ENCODE measurements around the gene KCNN3. TPM values are rescaled to one million over a fixed set of nuclear protein-coding genes. Genes with fewer than 3 reads are reported as not detected.
A peak's percentile ranks its signal among the peaks of the same experiment; 100 is the strongest.

KCNN3 gene
- total and polyA plus RNA-seq, 2 donors: 0.64 to 1.8 TPM

DNA sequence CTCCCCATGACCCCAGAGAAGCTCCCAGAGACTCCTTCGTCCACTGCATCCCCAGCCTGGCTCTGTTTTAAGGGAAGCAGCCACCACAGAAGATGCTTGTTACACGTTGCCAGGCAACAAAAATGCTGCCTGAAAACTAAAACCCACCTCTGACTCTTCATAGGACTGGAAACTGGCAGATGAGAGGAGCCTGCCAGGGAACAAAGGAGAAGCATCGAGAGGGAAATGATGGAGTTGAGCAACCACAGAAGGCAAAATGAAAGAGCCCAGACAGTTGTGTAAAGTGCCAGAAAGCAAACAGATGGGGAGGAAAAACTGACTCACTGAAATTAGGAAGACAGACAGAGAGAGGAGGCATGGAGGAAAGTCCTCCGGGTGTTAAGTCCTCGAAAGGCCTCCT lies 118.4 kb downstream of the KCNN3 start:
- 66% methylated on average over 5 of the region's 5 CpGs for WGBS
- peak in 1 of 9 donors; percentile 61 for DNase-seq (ENCODE audit: low read depth in 6 of 9, low spot score in 9 of 9)
- H3K27ac ChIP-seq (ENCODE audit: low read depth in 1 of 2, low read length in 1 of 2): peak overlapping the region in 1 of 2 donors; percentile 72
- no peaks in the 10 kb centered on the region for H3K36me3 ChIP-seq (ENCODE audit: control insufficient read depth in 2 of 2, insufficient read depth in 2 of 2, low read length in 1 of 2)
- H3K4me3 ChIP-seq (ENCODE audit: low read length in 2 of 2): no peak overlapping the region
- peaks cover 29 to 68% of the 10 kb centered on the region in 2 donors for H3K4me1 ChIP-seq (ENCODE audit: control insufficient read depth in 2 of 2, insufficient read depth in 2 of 2, low read length in 2 of 2)
- H3K9me3 ChIP-seq (ENCODE audit: control insufficient read depth in 2 of 2, insufficient read depth in 1 of 2, low read length in 1 of 2): peaks cover 0 to 3% of the 10 kb centered on the region in 2 donors
- H3K27me3 ChIP-seq (ENCODE audit: control insufficient read depth in 2 of 2, insufficient read depth in 1 of 2, low read length in 1 of 2): peaks cover 0 to 4% of the 10 kb centered on the region in 2 donors

DNA sequence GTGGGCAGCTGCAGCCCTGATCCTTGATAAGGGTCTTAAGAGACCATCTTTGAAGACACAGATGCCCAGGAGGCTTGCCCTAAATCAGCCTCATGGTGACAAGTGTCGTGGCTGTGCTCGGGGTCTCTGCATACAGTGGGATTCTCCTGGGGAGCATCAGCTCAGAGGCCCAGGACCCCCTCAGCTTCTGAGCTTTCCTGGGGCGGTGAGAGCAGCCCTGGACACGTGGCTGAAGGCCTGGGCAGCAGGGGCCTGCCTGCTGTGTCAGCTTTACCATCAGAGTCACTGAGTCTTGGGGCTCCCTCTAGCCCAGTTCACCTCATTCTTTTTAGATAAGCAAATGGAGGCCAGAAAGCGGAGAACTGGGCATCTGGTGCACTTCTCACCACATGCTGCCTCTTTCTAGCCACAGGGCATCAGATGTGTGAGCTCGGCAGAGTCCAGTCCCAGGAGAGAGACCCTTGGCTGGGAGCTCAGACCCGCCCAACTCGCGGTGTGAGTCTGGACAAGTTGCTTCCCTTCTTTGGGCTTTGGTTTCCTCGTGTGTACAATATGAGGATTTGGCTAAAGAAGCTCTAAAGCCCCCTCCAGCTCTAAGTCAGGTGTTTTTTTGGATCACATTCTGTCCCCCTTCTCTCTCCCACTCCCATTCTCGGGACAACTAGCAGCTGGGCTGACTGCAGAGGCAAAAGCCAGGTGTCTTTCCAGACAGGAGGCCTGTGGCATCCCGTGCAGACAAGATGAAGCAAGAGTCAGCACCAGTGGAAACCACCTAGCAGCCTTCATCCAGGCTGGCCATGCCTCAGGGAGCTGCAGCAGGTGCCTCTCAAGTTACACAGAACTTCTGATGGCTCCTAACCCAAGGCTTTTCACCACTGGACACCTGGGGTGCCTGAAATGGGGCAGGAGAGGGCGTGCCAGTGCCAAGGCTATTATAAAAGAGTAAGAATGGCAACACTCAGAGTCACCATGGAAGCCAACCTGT lies 119.1 kb downstream of the KCNN3 start:
- Histone ChIP-seq H3K4me1 (ENCODE audit: control insufficient read depth in 2 of 2, insufficient read depth in 2 of 2, low read length in 2 of 2) (peaks cover 36 to 71% of the 10 kb centered on the region in 2 donors), H3K27me3 (ENCODE audit: control insufficient read depth in 2 of 2, insufficient read depth in 1 of 2, low read length in 1 of 2) (no peaks in the 10 kb centered on the region), H3K36me3 (ENCODE audit: control insufficient read depth in 2 of 2, insufficient read depth in 2 of 2, low read length in 1 of 2) (no peaks in the 10 kb centered on the region), H3K4me3 (ENCODE audit: low read length in 2 of 2) (no peak overlapping the region), H3K9me3 (ENCODE audit: control insufficient read depth in 2 of 2, insufficient read depth in 1 of 2, low read length in 1 of 2) (peaks cover 0 to 3% of the 10 kb centered on the region in 2 donors), H3K27ac (ENCODE audit: low read depth in 1 of 2, low read length in 1 of 2) (peak overlapping the region in 1 of 2 donors; percentile 72)
- DNase-seq (ENCODE audit: low read depth in 6 of 9, low spot score in 9 of 9): no peak
- 92% methylated on average over 13 of the region's 13 CpGs for WGBS

DNA sequence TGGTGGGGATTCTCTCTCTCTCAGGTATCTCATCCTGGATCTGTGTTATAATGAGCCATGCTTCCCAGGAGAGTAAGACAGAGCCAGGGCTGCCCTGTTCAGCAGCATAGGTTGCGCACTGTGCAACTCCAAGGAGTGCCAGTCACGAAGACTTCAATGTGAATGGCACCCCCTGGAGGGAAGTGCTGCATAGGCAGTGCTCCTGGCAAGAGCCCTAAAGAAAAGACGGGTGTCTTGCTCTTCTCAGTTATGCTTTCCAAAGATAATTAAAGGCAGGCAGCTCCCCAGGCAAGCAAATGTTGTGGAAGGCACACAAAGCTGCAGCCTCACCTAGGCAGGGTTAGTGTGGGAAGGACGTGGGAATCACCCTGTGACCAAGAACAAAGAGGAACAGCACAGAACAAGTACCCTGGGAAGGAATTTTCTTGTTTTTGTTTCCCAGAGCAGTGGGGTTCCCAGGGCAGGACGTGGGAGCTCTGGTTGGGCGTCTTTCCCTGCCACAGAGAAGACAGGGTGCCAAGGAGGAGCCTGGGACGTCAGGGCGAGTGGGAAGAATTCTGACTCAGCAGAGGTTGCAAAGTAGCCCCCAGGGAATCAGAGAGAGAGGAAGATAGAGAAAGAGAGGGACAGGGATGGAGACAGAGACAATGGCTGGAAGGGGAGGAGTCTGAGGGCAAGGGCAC lies 120.9 kb downstream of the KCNN3 start:
- no peaks in the 10 kb centered on the region for H3K27me3 ChIP-seq (ENCODE audit: control insufficient read depth in 2 of 2, insufficient read depth in 1 of 2, low read length in 1 of 2)
- H3K4me1 ChIP-seq (ENCODE audit: control insufficient read depth in 2 of 2, insufficient read depth in 2 of 2, low read length in 2 of 2): peaks cover 53 to 89% of the 10 kb centered on the region in 2 donors
- WGBS: 88% methylated on average over 8 of the region's 8 CpGs
- no peaks in the 10 kb centered on the region for H3K36me3 ChIP-seq (ENCODE audit: control insufficient read depth in 2 of 2, insufficient read depth in 2 of 2, low read length in 1 of 2)
- peak overlapping the region in 1 of 2 donors; percentile 94 for H3K27ac ChIP-seq (ENCODE audit: low read depth in 1 of 2, low read length in 1 of 2)
- peaks cover 0 to 3% of the 10 kb centered on the region in 2 donors for H3K9me3 ChIP-seq (ENCODE audit: control insufficient read depth in 2 of 2, insufficient read depth in 1 of 2, low read length in 1 of 2)
- no peak overlapping the region for H3K4me3 ChIP-seq (ENCODE audit: low read length in 2 of 2)
- peak in 1 of 9 donors; percentile 58 for DNase-seq (ENCODE audit: low read depth in 6 of 9, low spot score in 9 of 9)

DNA sequence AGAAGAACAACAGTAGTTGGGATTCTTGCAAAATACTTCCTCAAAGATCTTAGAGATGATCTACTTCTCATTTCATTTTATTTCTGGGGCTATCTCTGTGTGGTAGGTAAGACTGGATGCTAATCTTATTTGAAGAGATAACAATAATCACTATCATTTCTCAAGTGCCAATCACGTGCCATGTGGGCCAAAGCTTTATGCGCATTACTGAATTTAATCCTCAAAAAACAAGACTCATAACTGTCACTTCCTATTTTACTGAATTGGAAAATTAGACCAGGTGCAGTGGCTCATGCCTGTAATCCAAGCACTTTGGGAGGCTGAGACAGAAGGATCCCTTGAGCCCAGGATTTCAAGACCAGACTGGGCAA lies 121.7 kb downstream of the KCNN3 start:
- no peak overlapping the region for H3K4me3 ChIP-seq (ENCODE audit: low read length in 2 of 2)
- no peaks in the 10 kb centered on the region for H3K27me3 ChIP-seq (ENCODE audit: control insufficient read depth in 2 of 2, insufficient read depth in 1 of 2, low read length in 1 of 2)
- H3K9me3 ChIP-seq (ENCODE audit: control insufficient read depth in 2 of 2, insufficient read depth in 1 of 2, low read length in 1 of 2): peaks cover 0 to 3% of the 10 kb centered on the region in 2 donors
- 17% methylated on average over 2 of the region's 2 CpGs for WGBS
- H3K27ac ChIP-seq (ENCODE audit: low read depth in 1 of 2, low read length in 1 of 2): peak overlapping the region; percentile 77 to 94
- H3K4me1 ChIP-seq (ENCODE audit: control insufficient read depth in 2 of 2, insufficient read depth in 2 of 2, low read length in 2 of 2): peaks cover 58 to 97% of the 10 kb centered on the region in 2 donors
- no peaks in the 10 kb centered on the region for H3K36me3 ChIP-seq (ENCODE audit: control insufficient read depth in 2 of 2, insufficient read depth in 2 of 2, low read length in 1 of 2)
- no peak for DNase-seq (ENCODE audit: low read depth in 6 of 9, low spot score in 9 of 9)

DNA sequence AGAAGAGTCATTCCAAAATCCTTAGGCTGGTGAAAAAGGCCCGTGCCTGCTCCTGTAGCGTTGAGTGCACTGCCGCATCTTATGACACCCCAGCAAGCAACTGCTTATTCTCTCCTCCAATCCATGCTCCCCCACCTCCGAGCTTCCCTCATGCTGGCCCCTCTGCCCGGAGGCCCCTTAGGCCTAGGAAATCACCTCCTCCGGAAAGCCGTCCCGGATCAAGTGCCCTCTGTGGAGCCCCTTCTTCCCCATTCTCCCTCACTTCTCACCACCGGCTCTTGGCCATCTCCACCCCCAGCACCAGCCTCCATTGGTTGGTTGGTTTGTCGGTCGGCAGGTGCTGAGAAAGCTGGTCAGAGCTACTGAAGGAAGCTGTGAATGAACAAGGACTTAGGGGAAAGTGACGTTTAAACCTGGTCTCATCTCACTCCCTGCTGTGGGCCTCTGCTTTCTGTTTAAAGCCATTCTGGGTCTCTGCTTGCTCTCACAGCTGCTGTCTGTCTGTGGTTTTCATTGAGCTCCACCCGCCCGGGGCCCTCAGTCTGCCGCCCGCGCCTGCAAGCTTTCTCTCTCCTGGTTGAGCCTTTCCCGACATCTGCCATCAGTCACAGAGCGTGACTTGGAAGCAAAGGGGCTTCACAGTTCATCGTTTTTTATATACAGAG lies 122.2 kb downstream of the KCNN3 start:
- Histone ChIP-seq H3K27me3 (ENCODE audit: control insufficient read depth in 2 of 2, insufficient read depth in 1 of 2, low read length in 1 of 2) (no peaks in the 10 kb centered on the region), H3K4me3 (ENCODE audit: low read length in 2 of 2) (peak overlapping the region; percentile 21 to 35), H3K9me3 (ENCODE audit: control insufficient read depth in 2 of 2, insufficient read depth in 1 of 2, low read length in 1 of 2) (peaks cover 0 to 3% of the 10 kb centered on the region in 2 donors), H3K36me3 (ENCODE audit: control insufficient read depth in 2 of 2, insufficient read depth in 2 of 2, low read length in 1 of 2) (no peaks in the 10 kb centered on the region), H3K27ac (ENCODE audit: low read depth in 1 of 2, low read length in 1 of 2) (peak overlapping the region; percentile 77 to 94), H3K4me1 (ENCODE audit: control insufficient read depth in 2 of 2, insufficient read depth in 2 of 2, low read length in 2 of 2) (peaks cover 58 to 99% of the 10 kb centered on the region in 2 donors)
- 8% methylated on average over 20 of the region's 20 CpGs for WGBS
- peak; percentile 54 to 92 (median 75) for DNase-seq (ENCODE audit: low read depth in 6 of 9, low spot score in 9 of 9)

DNA sequence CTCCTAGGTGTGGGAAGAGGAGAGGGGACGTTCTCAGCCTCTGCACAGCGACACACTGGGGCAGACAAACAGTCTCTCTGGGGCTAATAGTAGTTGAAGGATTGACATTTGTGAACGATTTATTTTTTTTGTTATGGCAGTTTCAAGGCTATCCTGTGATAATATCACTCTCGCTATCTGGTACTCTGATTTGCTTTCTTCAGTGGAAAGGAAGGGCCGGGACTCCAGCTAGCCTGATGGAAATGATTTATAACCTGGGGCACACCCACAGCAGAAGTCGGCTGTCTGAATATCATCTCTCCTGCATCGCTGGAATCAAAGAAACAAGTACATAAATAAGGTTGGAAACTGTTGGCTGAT lies 122.7 kb downstream of the KCNN3 start:
- WGBS: 42% methylated on average over 7 of the region's 7 CpGs
- Histone ChIP-seq H3K27ac (ENCODE audit: low read depth in 1 of 2, low read length in 1 of 2) (peak overlapping the region in 1 of 2 donors; percentile 94), H3K36me3 (ENCODE audit: control insufficient read depth in 2 of 2, insufficient read depth in 2 of 2, low read length in 1 of 2) (no peaks in the 10 kb centered on the region), H3K27me3 (ENCODE audit: control insufficient read depth in 2 of 2, insufficient read depth in 1 of 2, low read length in 1 of 2) (no peaks in the 10 kb centered on the region), H3K4me3 (ENCODE audit: low read length in 2 of 2) (peak overlapping the region; percentile 21 to 35), H3K9me3 (ENCODE audit: control insufficient read depth in 2 of 2, insufficient read depth in 1 of 2, low read length in 1 of 2) (peaks cover 0 to 3% of the 10 kb centered on the region in 2 donors), H3K4me1 (ENCODE audit: control insufficient read depth in 2 of 2, insufficient read depth in 2 of 2, low read length in 2 of 2) (peaks cover 58 to 100% of the 10 kb centered on the region in 2 donors)
- no peak for DNase-seq (ENCODE audit: low read depth in 6 of 9, low spot score in 9 of 9)

DNA sequence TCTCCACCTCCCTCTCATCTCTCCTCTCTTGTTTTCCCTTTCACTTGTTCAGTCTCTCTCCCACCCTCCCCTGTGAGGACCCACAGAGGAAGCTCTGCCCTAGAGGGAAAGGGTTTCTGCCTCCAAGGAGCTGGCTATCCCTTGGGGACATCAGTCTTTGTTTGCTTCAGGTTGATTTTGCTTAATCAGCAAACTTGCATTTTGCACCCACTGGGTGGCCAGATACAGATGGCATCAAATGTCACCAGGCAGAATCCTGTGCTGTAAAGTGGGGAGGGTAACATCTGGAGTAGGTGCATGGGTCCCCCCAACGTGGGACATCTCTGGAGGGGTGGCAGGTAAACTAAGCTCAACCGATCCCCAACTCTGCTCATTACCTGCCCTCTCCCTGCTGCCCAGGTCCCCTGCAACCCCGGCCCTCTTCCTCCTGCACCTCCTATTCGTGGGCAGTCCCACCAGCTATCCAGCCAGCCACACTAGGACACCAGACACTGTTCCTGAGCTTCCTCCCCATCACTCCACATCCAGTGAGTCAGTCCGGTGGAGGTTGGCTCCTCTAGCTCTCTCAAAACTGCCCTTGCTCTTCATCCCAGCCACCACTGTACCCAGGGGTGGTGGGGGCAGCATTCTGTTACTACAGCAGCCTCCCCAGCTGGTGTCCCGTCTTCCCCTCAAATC lies 123.3 kb downstream of the KCNN3 start:
- DNase-seq (ENCODE audit: low read depth in 6 of 9, low spot score in 9 of 9): peak in 1 of 9 donors; percentile 44

DNA sequence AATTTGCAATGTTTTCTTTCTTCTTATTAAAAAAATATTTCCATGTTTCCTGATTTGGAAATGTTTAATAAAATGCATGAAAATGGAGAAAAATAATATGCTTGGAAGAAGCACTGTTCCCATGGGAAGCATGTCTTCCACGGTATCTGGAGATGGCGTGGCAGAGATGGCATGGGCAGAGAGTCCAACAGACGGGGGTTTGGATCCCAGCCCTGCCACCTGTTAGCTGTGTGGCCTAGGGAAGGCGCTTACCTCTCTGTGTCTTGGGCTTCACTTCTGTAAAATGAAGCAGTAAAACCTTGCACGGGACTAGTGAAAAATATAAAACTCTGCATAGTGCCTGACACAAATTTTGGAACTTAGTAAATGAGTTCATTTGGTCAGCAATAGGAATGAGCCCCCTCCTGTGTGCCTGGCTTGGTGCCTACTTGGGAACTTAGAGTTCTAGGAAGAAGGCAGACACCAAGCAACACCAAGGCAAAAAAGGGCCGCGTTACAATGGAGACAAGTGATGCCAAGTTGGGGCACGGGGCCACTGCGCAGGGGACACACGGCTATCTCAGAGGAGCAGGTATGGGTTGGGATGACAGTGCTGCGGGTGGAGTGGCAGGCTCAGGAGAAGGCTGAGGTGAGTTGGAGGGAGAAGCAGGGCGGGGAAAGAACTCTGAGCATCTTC lies 124.2 kb downstream of the KCNN3 start:
- Histone ChIP-seq H3K36me3 (ENCODE audit: control insufficient read depth in 2 of 2, insufficient read depth in 2 of 2, low read length in 1 of 2) (no peaks in the 10 kb centered on the region), H3K9me3 (ENCODE audit: control insufficient read depth in 2 of 2, insufficient read depth in 1 of 2, low read length in 1 of 2) (no peaks in the 10 kb centered on the region), H3K27ac (ENCODE audit: low read depth in 1 of 2, low read length in 1 of 2) (no peak overlapping the region), H3K4me3 (ENCODE audit: low read length in 2 of 2) (no peak overlapping the region), H3K27me3 (ENCODE audit: control insufficient read depth in 2 of 2, insufficient read depth in 1 of 2, low read length in 1 of 2) (no peaks in the 10 kb centered on the region), H3K4me1 (ENCODE audit: control insufficient read depth in 2 of 2, insufficient read depth in 2 of 2, low read length in 2 of 2) (peaks cover 51 to 93% of the 10 kb centered on the region in 2 donors)
- WGBS: 91% methylated on average over 12 of the region's 12 CpGs
- DNase-seq (ENCODE audit: low read depth in 6 of 9, low spot score in 9 of 9): no peak

More for the DNA sequence above, 123.3 kb downstream of the KCNN3 start:
- Histone ChIP-seq H3K4me3 (ENCODE audit: low read length in 2 of 2) (no peak overlapping the region), H3K27me3 (ENCODE audit: control insufficient read depth in 2 of 2, insufficient read depth in 1 of 2, low read length in 1 of 2) (no peaks in the 10 kb centered on the region), H3K27ac (ENCODE audit: low read depth in 1 of 2, low read length in 1 of 2) (peak overlapping the region in 1 of 2 donors; percentile 6), H3K9me3 (ENCODE audit: control insufficient read depth in 2 of 2, insufficient read depth in 1 of 2, low read length in 1 of 2) (peaks cover 0 to 3% of the 10 kb centered on the region in 2 donors), H3K36me3 (ENCODE audit: control insufficient read depth in 2 of 2, insufficient read depth in 2 of 2, low read length in 1 of 2) (no peaks in the 10 kb centered on the region), H3K4me1 (ENCODE audit: control insufficient read depth in 2 of 2, insufficient read depth in 2 of 2, low read length in 2 of 2) (peaks cover 57 to 99% of the 10 kb centered on the region in 2 donors)
- 87% methylated on average over 6 of the region's 6 CpGs for WGBS

Measured in thymus (tissue), 11 donors.